Vagina (tissue), 2 donors: Measurements from ENCODE around the gene LDLRAD4. TPM values are rescaled to one million over a fixed set of nuclear protein-coding genes. Genes with fewer than 3 reads are reported as not detected.
A peak's percentile ranks its signal among the peaks of the same experiment; 100 is the strongest.

Source experiments
- DNase-seq, 2 donors: peaks; one replicate each; pipeline ENCODE4 v3.0.0-alpha.2; 2017; ENCODE audit errors: extremely low spot score in 2 of 2
- H3K27ac ChIP-seq: fragments of 200-600 bp; sonication (generic); one replicate; pipeline ENCODE4 v1.5.1; 2019
- H3K27me3 ChIP-seq: fragments of 200-600 bp; sonication (generic); one replicate; pipeline ENCODE4 v1.5.1; 2019
- H3K36me3 ChIP-seq, 2 donors: fragments of 200-600 bp; sonication (generic); one replicate each; pipeline ENCODE4 v1.5.1; 2017 to 2019
- H3K4me1 ChIP-seq: fragments of 200-600 bp; sonication (generic); one replicate; pipeline ENCODE4 v1.5.1; 2019
- H3K4me3 ChIP-seq, 2 donors: fragments of 200-600 bp; sonication (generic); 1 replicate in 1 of 2; 2 replicates in 1 of 2; pipeline ENCODE4 v1.5.1; 2016 to 2019
- H3K9me3 ChIP-seq: fragments of 200-600 bp; sonication (generic); one replicate; pipeline ENCODE4 v1.5.1; 2019
- CTCF ChIP-seq, 3 experiments: fragments of 450-650 bp in 2 of 3; fragments of 200-600 bp in 1 of 3; sonication (generic) in 1 of 3; IDR thresholded peaks; one replicate each; pipeline ENCODE4 v1.5.1; 2017 to 2019; ENCODE audit warnings: antibody characterized with exemption in 3 of 3, mild to moderate bottlenecking in 2 of 3, moderate library complexity in 2 of 3
- POLR2A ChIP-seq, 2 donors: fragments of 450-650 bp; IDR thresholded peaks; one replicate each; pipeline ENCODE4 v1.6.1; 2017; ENCODE audit warnings: antibody characterized with exemption in 2 of 2, mild to moderate bottlenecking in 2 of 2, moderate library complexity in 2 of 2
- POLR2AphosphoS5 ChIP-seq, 2 donors: sonication (generic); formaldehyde crosslinking; IDR thresholded peaks; one replicate each; pipeline ENCODE4 v1.9.0; 2017; ENCODE audit warnings: antibody characterized with exemption in 2 of 2, mild to moderate bottlenecking in 2 of 2, low read depth in 1 of 2; ENCODE audit not compliant: insufficient read depth in 1 of 2
- intact Hi-C: fragments of 100-400 bp; cut with DNase I; formaldehyde crosslinking; loops from one replicate; pipeline ENCODE4 v1.15.1; 2023
- total RNA-seq: library from RNA; depleted of rRNA; stranded (reverse); fragments of >200 nt; gene quantifications from one replicate; pipeline ENCODE4 v1.2.3, GENCODE V29; 2016

LDLRAD4 gene
- total RNA-seq, 1 donor from 2014 or later = 24.3 TPM

- Histone ChIP-seq H3K27me3 (no peaks in the 10 kb centered on the region), H3K4me1 (peaks cover 14% of the 10 kb centered on the region), H3K9me3 (no peaks in the 10 kb centered on the region), H3K36me3 (no peaks in the 10 kb centered on the region), H3K4me3 (no peak overlapping the region), H3K27ac (no peak overlapping the region)
- intact Hi-C loops = no loop called here
- TF ChIP-seq CTCF (IDR thresholded peaks at IDR 0.05) (no peak), POLR2A (IDR thresholded peaks at IDR 0.05) (no peak), POLR2AphosphoS5 (IDR thresholded peaks at IDR 0.05; ENCODE audit: insufficient read depth in 1 of 2, low read depth in 1 of 2) (no peak)
- DNase-seq = no peak
These were observed 420.4 kb downstream of the LDLRAD4 start for GRCh38 chr18:13638719-13639595.

- DNase-seq = no peak
- no peaks in the 10 kb centered on the region for H3K27me3 ChIP-seq
- peaks cover 14% of the 10 kb centered on the region for H3K4me1 ChIP-seq
- H3K36me3 ChIP-seq = peaks cover 0 to 3% of the 10 kb centered on the region in 2 donors
- H3K4me3 ChIP-seq = no peak overlapping the region
- H3K27ac ChIP-seq = no peak overlapping the region
- H3K9me3 ChIP-seq = no peaks in the 10 kb centered on the region
- TF ChIP-seq CTCF (IDR thresholded peaks at IDR 0.05) = no peak
- TF ChIP-seq POLR2A (IDR thresholded peaks at IDR 0.05) = no peak
- no peak for TF ChIP-seq POLR2AphosphoS5 (IDR thresholded peaks at IDR 0.05; ENCODE audit: insufficient read depth in 1 of 2, low read depth in 1 of 2)
- intact Hi-C loops = no loop called here
These were observed 421.8 kb downstream of the LDLRAD4 start for GRCh38 chr18:13640266-13640860.

DNA sequence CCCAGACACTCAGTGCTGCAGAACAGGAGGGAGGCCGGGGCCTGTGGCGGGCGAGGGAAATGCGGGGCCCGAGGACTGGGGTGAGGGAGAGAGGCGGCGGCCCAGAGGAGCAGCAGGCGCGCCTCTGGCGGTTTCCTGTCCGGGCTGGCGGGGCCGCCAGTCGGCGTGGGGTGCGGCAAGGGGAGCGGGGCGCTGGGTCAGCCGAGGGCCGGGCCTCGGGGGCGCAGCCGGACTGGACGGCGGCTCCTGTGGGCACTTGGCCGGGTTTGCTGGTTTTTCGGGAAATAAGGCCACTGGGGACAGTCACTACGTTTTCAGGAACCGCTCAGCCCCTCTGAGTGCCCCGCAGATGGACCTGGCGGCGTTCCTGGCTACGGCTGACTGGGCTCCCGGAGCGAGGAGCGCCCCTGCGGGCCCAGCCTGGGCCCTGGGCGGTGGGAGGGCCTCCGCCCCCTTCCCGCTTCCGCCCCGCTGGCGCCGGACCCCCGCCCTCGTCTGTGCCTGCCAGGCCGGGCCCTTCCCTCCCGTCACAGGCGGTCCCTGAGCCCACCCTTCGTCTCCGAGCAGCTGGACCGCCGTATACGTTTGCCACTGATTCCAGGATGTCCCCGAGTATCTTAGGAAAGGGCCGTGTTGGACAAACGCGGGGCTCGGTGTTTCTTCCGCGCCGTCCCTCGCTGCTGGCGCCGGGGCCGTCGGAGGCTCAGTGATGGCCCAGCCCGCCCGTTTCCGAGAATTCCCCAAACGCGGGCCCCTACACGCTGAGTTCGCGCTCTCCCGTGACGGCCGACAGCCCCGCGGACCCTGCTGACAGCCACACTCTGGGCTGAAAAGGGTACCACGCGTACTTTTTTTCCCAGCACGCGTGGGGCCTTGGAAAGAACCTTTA is 423.2 kb downstream of the LDLRAD4 start:
- intact Hi-C loops = no loop called here
- TF ChIP-seq CTCF (IDR thresholded peaks at IDR 0.05) = no peak
- peak in 1 of 2 donors; percentile 12 for TF ChIP-seq POLR2AphosphoS5 (IDR thresholded peaks at IDR 0.05; ENCODE audit: insufficient read depth in 1 of 2, low read depth in 1 of 2)
- TF ChIP-seq POLR2A (IDR thresholded peaks at IDR 0.05) = no peak
- no peaks in the 10 kb centered on the region for H3K27me3 ChIP-seq
- no peaks in the 10 kb centered on the region for H3K9me3 ChIP-seq
- DNase-seq = no peak
- peaks cover 0 to 4% of the 10 kb centered on the region in 2 donors for H3K36me3 ChIP-seq
- H3K4me1 ChIP-seq = peaks cover 14% of the 10 kb centered on the region
- H3K27ac ChIP-seq = peak overlapping the region; percentile 77
- H3K4me3 ChIP-seq = peak overlapping the region; percentile 45 to 57

GRCh38 chr18:13642440-13642827 is 423.9 kb downstream of the LDLRAD4 start:
- H3K27ac ChIP-seq = peak overlapping the region; percentile 77
- intact Hi-C loops = no loop called here

More at GRCh38 chr18:13642440-13642827, 423.9 kb downstream of the LDLRAD4 start:
- Histone ChIP-seq H3K9me3 (no peaks in the 10 kb centered on the region), H3K36me3 (peaks cover 0 to 4% of the 10 kb centered on the region in 2 donors), H3K4me1 (peaks cover 14% of the 10 kb centered on the region), H3K27me3 (no peaks in the 10 kb centered on the region), H3K4me3 (peak overlapping the region in 1 of 2 donors; percentile 57)
- TF ChIP-seq CTCF (IDR thresholded peaks at IDR 0.05) = no peak
- TF ChIP-seq POLR2AphosphoS5 (IDR thresholded peaks at IDR 0.05; ENCODE audit: insufficient read depth in 1 of 2, low read depth in 1 of 2) = no peak
- TF ChIP-seq POLR2A (IDR thresholded peaks at IDR 0.05) = no peak
- no peak for DNase-seq
